Activated T-cell treated with anti-CD3 and anti-CD28 coated beads for 24 hours (primary cell): ENCODE results near the gene EPDR1.
A peak's percentile ranks its signal among the peaks of the same experiment; 100 is the strongest.

ENCODE experiments used
- DNase-seq: peaks from one replicate; pipeline ENCODE4 v3.0.0-alpha.2; 2020; ENCODE audit warnings: low read depth

Gene EPDR1

DNA sequence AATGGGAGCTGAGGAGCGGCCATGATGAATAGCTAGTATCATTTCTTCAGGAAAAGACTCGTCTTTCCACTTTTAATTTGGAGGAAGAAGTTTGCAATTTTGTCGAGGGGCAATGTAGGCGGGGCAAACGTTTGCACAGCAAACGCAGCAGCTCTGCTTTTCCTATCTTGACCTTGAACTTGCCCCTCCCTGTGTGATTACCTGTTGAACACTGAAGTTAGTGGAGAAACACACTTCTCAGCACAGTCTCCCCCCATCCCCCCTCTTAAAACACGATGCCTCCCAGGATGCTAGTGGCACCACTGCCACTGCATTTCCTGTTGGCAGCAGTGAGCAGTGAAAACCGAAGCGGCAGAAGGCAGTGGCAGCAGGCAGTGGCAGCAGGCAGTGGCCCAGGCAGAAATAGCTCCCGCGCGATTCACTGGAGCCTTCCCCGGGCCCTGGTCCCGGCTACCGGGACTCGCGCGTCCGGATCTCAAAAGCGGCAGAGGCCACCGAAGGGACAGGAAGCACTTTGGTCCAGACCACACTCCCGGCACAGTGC, at the start of gene EPDR1:
EPDR1 (plus strand) TSS at position 336 of the 544 bp plus-strand sequence. CDS start 300 bp downstream, outside the sequence.
- peak; percentile 27 for DNase-seq

DNA sequence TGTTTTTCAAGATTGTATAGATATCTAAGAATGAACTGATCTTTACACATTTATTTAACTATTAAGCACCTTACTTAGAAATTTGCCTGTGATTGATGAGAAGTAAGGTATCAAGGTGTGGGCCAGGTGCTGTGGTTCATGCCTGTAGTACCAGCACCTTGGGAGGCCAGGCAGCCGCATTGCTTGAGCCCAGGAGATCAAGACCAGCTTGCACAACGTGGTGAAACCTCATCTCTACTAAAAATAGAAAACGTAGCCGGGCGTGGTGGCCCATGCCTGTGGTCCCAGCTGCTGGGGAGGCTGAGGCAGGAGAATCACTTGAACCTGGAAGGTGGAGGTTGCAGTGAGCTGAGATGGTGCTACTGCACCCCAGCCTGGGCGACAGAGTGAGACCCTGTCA, 38.4 kb upstream of the EPDR1 start:
- no peak for DNase-seq

DNA sequence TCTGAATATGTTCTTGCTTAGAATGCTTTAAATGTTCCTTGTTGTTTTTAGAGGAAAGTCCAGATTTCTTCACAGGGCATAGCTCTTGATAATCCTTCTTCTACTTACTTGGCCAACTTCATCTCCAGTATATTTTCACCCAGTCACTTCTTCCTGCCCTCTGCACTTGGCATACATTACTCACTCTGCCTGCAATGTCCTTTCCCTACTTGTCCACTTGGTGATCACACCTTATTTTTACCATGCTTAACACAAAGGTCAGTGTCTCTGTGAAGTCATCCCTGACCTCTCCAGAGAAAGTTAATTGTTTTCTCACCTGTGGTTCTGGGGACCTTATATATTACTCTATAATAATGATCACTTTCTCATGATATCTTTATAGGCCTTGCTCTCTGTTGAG, 27.1 kb upstream of the EPDR1 start:
- DNase-seq, result no peak

DNA sequence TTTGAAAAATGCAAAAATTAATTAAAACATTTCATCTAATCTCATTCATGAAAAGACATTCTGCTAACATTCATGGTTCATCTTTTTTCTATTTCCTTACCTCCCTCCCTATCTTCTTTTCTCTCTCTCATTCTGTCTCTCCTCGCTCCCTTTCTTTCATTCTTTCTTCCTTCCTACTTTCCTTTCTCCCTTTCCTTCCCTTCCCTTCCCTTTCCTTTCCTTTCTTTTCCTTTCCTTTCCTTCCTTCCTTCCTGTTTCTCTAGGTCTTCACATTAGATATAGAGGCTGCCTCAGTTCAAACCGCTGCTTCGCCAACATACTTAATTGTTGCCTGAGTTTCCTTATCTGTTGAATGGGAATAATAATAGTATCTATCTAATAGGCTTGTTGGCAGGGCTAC, 25.8 kb upstream of the EPDR1 start:
- no peak for DNase-seq

DNA sequence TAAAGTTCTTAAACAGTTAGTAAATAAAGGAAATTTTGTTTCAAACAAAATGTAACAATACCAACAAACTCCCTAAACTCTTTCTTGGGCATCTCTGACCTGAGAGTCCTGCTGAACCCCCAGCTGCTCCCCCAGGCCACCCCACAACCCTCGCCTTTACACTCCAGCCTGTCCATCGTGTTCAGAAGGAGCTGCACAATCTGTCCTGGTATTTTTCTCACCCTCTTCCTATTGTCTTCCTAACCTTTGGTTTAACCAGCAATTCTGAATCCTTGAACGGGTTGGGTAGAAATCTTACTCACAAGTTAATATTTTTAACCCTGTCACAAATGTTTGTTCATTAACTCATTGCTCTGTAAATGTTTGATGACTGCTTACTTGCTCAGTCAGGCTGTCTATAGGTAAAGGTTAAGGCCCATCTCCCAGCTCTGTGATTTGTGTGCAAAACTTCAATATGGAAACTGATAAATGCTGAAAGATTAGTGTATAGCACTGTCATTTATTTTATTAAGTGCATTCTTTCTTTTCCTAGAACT, 20.7 kb upstream of the EPDR1 start:
- no peak for DNase-seq

DNA sequence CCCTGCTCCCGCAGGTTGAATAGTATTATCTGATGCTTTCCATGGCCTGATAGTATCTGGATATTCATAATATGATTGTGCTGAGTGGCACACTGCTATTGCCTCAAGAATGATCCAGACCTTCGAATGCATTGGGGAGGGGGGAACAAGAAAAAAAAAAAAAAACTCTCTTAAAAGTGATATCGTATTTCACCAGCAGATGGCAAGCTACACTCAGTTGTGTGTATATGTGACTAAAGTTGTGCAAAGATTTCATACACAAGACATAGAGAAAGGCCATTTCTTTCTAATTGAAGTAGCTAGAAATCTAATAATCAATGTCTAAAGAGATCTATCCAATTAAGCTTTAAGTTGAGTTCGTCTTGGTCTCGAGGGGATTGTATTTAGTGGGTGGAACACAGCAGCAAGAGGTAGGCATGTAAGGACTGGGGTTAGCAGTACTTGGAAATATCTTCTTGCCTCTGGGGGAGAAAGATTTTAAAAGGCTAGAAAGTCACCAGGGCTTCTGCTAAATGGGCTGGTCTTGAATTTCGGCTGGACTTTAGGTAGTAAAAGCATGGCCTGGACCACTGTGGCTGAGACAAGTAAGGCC, 19.1 kb upstream of the EPDR1 start:
- no peak for DNase-seq

DNA sequence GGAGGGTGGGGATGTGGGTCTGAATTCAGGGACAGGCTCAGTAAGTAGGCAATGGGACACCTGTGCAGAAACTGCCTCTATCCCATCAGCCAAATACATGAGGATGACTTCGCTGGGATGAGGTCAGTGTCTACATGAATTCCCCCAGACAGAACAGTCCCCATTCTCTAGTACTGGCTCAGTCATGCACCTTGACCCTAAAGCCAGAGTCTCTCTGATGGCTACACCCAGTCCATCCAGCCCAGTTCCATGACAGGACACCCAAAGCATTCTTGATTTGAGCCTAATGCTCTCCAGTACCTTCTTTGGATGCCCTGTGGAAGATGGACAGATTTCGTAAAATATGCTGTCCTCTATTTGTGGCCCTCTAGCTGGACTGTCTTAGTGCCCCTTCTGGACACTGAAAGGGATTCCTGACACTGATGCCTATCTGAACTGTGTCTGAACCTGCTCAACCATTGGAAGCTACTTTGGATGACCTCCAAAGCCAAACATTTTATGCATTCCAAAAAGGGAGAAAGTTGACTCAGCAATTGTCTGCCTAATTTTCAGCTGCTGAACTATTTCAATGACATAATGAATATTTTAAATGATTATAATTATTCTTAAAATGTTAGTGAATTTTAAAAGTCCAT, 18.4 kb upstream of the EPDR1 start:
- DNase-seq, result no peak

DNA sequence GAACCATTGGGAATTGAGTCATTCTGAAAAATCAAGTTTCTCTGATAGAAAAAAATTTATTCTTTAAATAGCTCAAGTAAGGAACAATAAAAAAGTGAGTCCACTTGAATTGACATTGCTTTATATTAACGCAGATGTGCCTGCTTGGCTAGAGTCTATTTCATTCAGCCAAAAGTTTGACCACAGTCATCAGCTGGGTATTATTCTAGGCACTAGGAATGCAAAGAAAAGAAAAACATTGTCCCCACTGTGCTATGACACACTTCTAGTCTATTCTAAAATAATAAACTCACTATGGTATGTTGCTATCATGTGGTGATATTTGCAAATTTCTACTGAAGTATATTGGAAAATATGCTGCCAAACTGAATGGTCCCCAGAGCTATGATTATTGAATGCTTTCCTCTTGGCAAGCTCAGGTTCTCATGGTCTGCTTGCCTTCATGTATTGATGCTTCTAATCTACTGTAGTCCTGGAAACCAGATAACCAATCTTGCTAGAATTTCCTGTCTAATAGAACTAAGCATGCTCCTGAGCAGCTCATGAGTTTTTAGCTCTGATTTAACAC, 12.1 kb upstream of the EPDR1 start:
- DNase-seq, result no peak

DNA sequence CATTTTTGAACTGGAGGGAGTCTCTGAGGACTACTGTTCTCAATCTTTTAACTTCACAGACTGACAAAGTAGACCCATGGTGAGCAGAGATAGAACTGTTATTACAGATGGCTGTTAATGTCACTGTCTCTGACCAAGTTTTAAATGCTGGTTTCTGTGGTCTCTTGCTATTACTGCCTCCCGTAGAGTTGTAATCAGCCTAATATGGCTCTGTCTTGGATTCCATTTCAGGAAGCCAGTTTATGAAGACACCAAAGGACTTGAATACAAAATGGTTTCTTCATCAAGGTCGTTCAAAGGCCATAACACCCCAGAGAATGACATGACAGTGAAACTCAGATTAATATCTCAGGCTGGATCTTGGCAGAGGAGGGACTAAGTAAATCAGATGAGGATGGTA, 7.7 kb upstream of the EPDR1 start:
- no peak for DNase-seq

DNA sequence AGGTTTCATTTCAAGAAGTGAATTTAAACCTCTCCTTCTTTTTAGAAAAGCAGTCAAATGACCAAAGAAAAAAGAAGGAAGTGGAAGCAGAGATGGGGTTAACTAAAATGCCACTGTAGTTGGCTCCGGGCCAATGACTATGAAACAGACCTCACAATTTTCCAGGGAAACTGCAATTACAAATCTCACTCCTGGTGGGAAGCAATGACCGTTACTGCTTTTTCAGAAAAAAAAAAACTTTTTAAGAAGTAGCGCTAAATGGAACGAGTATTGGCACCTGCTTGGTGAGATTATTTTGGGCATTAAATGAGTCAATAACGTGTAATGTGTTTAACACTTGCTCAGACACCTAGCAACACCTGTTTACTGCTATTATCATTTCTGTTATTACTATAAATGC, 5.0 kb upstream of the EPDR1 start:
- no peak for DNase-seq

DNA sequence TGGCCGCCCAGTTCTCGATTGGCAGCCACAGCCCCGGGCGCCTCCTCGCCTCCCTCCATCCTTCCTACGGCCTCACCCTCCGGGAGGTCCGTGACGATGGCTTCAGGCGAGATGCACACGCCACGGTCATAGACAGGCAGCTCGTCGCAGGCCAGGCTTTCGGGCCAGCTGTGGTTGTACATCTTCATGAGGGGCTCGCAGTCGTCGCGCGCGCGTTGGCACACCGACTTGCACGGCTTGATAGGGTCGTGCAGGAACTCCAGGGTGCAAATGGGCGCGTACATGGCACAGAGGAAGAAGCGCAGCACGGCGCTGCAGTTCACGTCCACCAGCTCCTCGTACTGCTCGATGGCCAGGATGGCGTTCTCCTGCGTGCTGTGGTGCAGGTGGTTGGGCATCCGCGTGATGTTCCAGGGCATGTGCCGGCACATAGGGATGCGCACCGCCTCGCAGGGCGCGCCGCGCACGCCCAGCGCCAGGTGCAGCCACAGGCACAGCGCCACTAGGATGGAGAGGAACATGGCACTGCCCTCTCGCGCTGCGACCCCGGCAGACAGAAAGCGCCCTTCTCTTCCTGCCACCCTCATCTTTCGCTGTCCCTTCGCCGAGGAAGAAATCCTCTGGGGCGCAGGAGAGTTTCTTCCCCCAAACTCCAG, 4.3 kb upstream of the EPDR1 start:
- DNase-seq, result no peak

DNA sequence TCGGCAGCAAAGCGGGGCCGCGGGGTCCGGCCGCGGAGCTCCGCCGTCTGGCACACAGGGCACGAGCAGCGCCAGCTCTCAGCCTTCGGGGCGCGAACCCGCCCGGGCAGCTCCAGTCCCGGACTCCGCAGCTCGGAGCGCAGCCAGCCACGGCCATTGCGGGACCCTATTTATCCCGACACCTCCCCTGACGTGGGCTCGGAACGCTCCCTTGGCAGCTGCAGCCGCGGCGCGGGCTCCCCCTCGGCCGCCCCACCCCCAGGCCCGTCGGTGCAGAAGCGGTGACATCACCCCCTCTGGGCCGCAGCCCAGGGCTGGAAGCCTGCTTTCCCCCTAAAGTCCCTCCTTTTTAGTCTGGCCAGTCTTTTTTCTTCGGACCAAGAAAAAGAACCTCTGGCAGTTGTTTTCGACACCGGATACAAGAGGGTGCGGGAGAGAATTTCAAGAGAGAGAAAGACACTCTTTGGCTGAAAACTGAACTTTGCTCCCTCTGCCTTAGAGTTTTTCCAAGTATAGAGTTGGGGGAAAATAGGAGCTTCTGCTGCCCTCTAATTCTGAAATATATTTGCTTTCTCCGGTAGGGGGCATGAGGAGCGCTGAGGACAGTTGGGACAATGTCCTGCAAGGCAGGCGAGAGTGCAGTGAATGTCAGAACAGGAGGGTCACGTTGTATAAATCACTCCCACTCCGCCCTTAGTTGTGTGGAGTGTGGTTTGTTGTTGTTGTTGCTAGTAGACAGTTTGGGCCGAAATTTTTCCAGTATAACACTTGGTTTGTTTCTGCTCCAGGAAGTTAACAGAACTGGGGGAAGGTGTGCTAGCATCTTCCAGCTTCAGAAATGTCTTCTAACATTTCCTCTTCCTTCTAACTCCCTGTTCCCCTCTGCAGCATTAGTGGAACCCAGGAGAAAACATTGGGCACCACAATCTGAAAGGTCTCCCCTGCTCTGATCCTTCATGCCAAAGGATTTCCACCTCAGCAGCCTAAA, 3.5 kb upstream of the EPDR1 start, which contains the start of gene SFRP4:
SFRP4 (minus strand) TSS at position 145 of the 988 bp plus-strand sequence. CDS start 280 bp downstream, outside the sequence.
- no peak for DNase-seq

DNA sequence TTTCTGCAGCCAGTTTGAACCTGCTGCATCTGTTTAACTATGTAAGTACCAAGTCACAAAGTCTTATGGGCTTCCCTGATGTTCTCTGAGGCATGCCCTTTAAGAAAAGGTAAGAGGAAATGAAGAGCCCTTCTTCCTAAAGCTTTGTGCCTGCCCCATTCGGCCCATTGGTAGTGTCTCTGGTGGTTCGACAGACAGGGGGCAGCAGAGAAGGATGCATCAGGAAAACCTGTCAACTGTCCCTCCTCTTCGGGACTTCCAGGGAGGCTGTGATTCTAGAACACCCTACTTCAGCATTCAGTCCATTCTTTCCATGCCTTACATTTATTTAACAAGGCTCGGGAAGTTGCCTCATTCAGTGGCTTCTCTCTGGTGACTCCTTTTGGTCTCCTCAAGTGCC, 1.9 kb upstream of the EPDR1 start:
- DNase-seq, result no peak

DNA sequence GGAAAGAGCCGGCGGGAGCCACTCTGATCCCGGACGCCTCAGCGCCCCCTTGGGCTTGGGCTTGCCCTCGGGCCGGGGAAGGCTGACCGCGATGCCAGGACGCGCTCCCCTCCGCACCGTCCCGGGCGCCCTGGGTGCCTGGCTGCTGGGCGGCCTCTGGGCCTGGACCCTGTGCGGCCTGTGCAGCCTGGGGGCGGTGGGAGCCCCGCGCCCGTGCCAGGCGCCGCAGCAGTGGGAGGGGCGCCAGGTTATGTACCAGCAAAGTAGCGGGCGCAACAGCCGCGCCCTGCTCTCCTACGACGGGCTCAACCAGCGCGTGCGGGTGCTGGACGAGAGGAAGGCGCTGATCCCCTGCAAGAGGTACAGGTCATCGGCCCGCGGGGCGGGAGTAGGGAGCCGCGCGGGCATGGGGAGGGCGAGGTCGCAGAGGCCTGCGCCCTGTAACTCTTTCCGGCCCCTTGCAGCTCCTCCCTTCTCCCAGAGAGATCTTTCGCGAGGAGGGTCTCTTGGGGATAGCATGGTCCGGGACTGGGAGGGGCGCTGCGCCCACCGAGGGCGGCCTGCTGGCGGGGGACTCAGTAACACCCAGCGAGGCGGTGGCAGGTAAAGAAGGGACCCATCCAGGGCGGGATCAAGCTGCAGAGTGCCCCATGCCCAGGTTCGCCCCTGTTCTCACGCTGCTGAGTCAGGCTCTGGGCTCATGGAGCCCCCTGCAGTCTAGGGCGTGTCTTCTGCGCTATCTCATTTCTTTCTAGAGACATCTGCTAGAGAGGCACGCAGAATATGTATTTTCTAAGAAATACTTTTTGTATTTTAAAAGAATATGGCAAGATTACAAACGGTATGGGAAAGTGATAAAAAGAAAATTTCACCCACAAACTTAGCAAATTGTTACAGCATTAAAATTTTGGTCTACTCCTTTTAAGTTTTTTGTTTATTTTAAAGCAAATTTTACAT, 687 bp downstream of the EPDR1 start:
- no peak for DNase-seq

DNA sequence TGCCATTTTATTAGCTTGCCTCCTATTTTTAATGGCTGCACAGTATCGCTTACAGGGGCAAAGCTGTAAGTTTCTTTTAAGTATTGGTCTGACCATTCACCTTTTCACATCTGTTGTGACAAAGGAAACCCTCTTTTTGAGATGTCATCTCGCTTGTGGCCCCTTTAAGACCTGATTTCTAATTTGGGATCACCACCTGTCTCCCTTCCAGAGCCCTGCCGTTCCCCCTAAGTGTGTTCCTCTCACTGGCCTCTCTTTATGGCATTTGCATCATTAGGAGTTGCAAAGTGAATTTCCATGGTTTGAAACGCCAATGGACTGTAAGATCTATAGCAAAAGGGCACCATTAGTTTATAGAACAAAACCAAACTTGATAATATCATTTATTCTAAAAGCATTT, 1.4 kb downstream of the EPDR1 start:
- no peak for DNase-seq

DNA sequence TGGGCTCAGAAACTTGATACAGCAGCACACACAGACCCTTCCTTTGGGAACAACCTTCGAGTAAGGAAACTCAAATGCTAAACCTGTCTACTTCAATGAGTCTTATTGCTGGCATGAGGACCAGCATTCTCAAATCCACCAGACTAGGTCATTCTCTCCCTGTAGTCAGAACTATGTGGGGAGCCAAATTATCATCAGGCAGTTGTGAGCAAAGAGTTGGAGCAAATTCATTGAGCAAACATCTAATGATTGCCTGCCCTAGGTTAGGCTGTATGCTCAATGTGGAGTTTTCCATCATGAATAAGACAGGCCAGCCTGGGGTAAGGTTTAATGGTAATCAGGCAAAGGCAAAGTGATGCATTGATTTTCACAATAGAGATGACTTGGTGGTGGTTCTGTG, 3.6 kb downstream of the EPDR1 start:
- DNase-seq, result no peak

DNA sequence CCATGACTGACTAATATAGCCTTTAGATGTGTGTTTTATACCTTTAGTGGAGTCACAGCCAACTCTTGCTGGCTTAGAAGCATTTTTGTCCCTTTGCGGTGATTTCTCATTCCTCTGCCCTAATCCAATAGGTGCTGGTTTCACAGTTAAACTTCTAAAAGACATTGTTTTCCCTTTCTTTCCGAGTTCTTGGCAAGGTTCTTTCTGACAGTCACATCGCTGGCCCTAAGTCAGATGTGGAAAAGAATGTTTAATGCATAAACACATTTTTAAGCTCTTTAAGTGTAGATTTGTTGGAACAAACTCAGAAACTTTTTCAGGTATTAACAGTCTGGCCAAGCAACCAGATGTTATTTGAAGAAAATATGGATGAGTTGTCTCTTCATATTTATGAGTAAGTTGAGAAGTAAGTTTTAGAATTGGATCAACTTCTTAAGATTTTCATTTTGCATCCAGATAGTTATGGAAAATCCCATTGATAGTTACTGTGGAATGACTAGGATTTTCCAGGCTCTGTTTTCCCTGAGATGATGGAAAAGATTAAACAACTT, 4.1 kb downstream of the EPDR1 start:
- DNase-seq, result no peak

DNA sequence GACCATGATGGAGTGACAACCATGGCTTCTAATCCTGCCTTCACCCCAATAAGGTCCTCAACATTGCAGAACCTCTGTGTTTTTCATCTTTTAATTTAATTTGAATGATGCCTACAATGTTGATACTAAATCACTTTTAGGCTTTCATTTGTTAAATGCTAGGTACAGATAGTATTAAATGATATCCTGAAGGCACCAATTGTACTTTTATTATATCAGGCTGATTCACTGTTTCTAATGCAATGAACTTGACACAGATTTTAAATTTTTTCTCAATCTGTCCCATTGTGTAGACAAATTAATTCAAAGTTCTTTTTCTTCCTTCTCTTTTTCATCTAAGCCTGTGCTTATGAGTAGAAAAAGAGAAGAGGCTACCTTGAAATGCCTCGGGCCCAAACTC, 5.2 kb downstream of the EPDR1 start:
- no peak for DNase-seq

DNA sequence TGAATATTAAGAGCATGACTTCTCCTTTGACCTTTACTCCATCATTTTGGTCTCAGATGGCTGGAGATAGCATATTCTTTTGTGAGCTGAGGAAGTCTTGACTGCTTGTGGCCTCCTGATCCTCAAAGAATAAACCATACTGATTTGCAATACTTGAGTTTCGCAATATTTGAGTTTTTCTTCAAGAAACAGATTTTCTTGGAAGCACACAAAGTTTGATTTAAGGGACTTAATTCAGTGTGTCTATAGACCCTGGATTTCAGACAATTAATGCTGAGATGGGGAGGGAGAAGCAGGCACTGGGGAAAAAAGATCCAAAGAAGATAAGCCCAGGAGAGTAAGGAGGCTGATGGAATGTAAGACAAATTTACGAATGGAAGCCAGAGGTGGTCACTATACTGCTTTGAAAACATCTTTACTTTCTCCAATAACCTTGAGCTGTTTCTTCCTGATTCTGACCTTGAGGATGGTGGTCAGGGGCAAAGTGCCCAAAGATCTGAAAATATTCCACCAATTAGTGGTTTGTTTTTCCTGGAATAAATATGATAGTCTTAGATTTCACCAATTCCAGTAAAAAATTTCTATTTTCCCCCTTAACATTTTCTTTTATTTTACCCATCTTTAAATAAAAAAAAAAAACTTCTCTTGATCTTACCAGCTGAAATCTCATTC, 7.5 kb downstream of the EPDR1 start:
- no peak for DNase-seq
